ENCODE measurements around the gene TMOD2. TPM values are rescaled to one million over a fixed set of nuclear protein-coding genes. Genes with fewer than 3 reads are reported as not detected.

The TMOD2 gene
- total RNA-seq, 2 experiments from 2014 or later, result 0.44 TPM; not detected in 1

DNA sequence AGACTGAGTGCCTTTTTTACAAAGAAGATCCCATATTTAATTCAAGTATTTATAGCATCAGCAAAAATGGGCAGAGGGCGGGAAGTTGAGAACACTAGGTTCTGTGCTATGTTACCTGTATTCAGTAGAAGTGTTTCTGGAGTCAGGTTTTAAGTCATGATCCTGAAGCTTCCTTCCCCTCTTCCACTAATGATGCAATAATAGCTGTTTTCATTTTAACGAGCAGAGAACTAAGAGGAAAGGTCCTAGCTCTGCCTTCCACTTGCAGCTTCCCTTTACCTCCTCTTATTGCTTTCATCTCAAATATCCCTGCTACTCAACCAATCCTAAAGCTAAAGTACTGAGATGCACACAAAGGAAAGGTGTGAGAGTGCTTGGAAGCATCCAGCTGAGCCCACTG lies 61.2 kb downstream of the TMOD2 start:
- CTCF ChIA-PET (ENCODE audit: unreplicated experiment), result no interaction called here

DNA sequence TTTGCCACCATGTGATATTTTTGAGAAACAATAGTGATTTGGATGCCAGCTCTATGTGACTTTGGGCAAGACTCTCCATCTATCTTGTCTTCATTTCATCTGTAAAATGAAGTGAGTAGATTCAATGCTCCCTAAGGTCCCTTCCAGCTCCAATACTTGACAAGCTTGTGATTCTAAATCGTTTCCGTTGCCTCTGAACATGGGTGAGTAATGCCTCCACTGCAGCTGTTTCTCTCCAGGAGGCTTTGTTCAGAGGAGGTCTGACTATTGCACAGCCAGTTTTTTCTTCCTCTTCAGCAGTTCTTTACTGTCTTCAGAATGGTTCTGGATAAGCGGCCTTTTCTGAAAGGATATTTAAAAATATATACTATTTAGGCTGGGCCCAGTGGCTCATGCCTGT lies 63.2 kb downstream of the TMOD2 start:
- no peak overlapping the region for H3K4me3 ChIP-seq (ENCODE audit: low read depth, low read length, poor library complexity, severe bottlenecking)
- POLR2A ChIA-PET, result no interaction called here
- H4K20me1 ChIP-seq (ENCODE audit: insufficient read depth, low read length), result no peaks in the 10 kb centered on the region
- no peaks in the 10 kb centered on the region for H3K79me2 ChIP-seq (ENCODE audit: insufficient read depth, low read depth, low read length)
- H3K9me3 ChIP-seq (ENCODE audit: low read length), result no peaks in the 10 kb centered on the region
- no peak for TF ChIP-seq EZH2phosphoT487 (IDR thresholded peaks at IDR 0.05; ENCODE audit: borderline replicate concordance, low read depth, low read length)
- TF ChIP-seq, protein P1, sequence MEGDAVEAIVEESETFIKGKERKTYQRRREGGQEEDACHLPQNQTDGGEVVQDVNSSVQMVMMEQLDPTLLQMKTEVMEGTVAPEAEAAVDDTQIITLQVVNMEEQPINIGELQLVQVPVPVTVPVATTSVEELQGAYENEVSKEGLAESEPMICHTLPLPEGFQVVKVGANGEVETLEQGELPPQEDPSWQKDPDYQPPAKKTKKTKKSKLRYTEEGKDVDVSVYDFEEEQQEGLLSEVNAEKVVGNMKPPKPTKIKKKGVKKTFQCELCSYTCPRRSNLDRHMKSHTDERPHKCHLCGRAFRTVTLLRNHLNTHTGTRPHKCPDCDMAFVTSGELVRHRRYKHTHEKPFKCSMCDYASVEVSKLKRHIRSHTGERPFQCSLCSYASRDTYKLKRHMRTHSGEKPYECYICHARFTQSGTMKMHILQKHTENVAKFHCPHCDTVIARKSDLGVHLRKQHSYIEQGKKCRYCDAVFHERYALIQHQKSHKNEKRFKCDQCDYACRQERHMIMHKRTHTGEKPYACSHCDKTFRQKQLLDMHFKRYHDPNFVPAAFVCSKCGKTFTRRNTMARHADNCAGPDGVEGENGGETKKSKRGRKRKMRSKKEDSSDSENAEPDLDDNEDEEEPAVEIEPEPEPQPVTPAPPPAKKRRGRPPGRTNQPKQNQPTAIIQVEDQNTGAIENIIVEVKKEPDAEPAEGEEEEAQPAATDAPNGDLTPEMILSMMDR (conservative IDR thresholded peaks at IDR 0.05; ENCODE audit: low read length), result no peak
- H3K27ac ChIP-seq (ENCODE audit: low read depth, low read length, poor library complexity, severe bottlenecking), result no peak overlapping the region
- H2AFZ ChIP-seq (ENCODE audit: low read length), result no peak overlapping the region
- DNase-seq (ENCODE audit: low spot score), result no peak
- no peaks in the 10 kb centered on the region for H3K9me2 ChIP-seq (ENCODE audit: insufficient read depth, low read length)
- no peaks in the 10 kb centered on the region for H3K36me3 ChIP-seq (ENCODE audit: insufficient read depth, low read length)
- intact Hi-C loops (cut with micrococcal nuclease; ENCODE audit: unreplicated experiment), result no loop called here
- H3K4me2 ChIP-seq (ENCODE audit: low read length), result no peak overlapping the region
- BruUV-seq (replicated peaks), result no TSS peak
- no peaks in the 10 kb centered on the region for H3K4me1 ChIP-seq (ENCODE audit: insufficient read depth, low read length, poor library complexity, severe bottlenecking)
- CTCF ChIA-PET (ENCODE audit: unreplicated experiment), result no interaction called here

More for the DNA sequence above, 61.2 kb downstream of the TMOD2 start:
- H3K4me3 ChIP-seq (ENCODE audit: low read depth, low read length, poor library complexity, severe bottlenecking), result no peak overlapping the region
- H3K79me2 ChIP-seq (ENCODE audit: insufficient read depth, low read depth, low read length), result no peaks in the 10 kb centered on the region
- H3K4me2 ChIP-seq (ENCODE audit: low read length), result no peak overlapping the region
- POLR2A ChIA-PET, result no interaction called here
- no peaks in the 10 kb centered on the region for H3K4me1 ChIP-seq (ENCODE audit: insufficient read depth, low read length, poor library complexity, severe bottlenecking)
- H3K36me3 ChIP-seq (ENCODE audit: insufficient read depth, low read length), result no peaks in the 10 kb centered on the region
- no peak for TF ChIP-seq EZH2phosphoT487 (IDR thresholded peaks at IDR 0.05; ENCODE audit: borderline replicate concordance, low read depth, low read length)
- TF ChIP-seq, protein P1 (conservative IDR thresholded peaks at IDR 0.05; ENCODE audit: low read length), result no peak
- H2AFZ ChIP-seq (ENCODE audit: low read length), result no peak overlapping the region
- no TSS peak for BruUV-seq (replicated peaks)
- H4K20me1 ChIP-seq (ENCODE audit: insufficient read depth, low read length), result no peaks in the 10 kb centered on the region
- no peaks in the 10 kb centered on the region for H3K9me3 ChIP-seq (ENCODE audit: low read length)
- DNase-seq (ENCODE audit: low spot score), result no peak
- no peak overlapping the region for H3K27ac ChIP-seq (ENCODE audit: low read depth, low read length, poor library complexity, severe bottlenecking)
- intact Hi-C loops (cut with micrococcal nuclease; ENCODE audit: unreplicated experiment), result no loop called here
- H3K9me2 ChIP-seq (ENCODE audit: insufficient read depth, low read length), result no peaks in the 10 kb centered on the region

DNA sequence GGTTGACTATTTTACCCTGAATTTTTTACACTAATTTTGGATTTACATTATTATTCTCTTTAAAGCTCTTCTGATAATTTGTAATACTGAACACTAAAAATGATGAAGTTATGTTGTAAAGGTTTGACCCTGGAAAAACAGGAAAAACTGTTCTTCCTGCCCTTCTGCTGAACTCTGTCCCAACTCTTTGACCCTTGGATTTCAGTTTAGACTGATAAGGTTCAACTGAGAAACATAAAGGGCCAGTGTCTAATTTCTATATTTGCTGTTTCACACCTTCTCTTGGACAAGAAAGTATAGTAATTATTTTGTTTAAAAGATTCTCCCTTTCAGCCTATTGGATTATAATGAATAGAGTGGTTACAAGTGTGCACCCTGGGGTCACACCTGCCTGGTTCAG lies 65.2 kb downstream of the TMOD2 start:
- Histone ChIP-seq H3K4me3 (ENCODE audit: low read depth, low read length, poor library complexity, severe bottlenecking) (no peak overlapping the region), H3K79me2 (ENCODE audit: insufficient read depth, low read depth, low read length) (no peaks in the 10 kb centered on the region), H3K4me2 (ENCODE audit: low read length) (no peak overlapping the region), H2AFZ (ENCODE audit: low read length) (no peak overlapping the region), H3K4me1 (ENCODE audit: insufficient read depth, low read length, poor library complexity, severe bottlenecking) (no peaks in the 10 kb centered on the region), H3K36me3 (ENCODE audit: insufficient read depth, low read length) (no peaks in the 10 kb centered on the region), H4K20me1 (ENCODE audit: insufficient read depth, low read length) (no peaks in the 10 kb centered on the region), H3K9me3 (ENCODE audit: low read length) (peaks cover 9% of the 10 kb centered on the region; the same call in 1 of the 2 replicates), H3K9me2 (ENCODE audit: insufficient read depth, low read length) (no peaks in the 10 kb centered on the region), H3K27ac (ENCODE audit: low read depth, low read length, poor library complexity, severe bottlenecking) (no peak overlapping the region)
- ChIA-PET POLR2A (no interaction called here), CTCF (ENCODE audit: unreplicated experiment) (no interaction called here)
- intact Hi-C loops (cut with micrococcal nuclease; ENCODE audit: unreplicated experiment), result no loop called here
- TF ChIP-seq EZH2phosphoT487 (IDR thresholded peaks at IDR 0.05; ENCODE audit: borderline replicate concordance, low read depth, low read length), result no peak
- TF ChIP-seq, protein P1 (conservative IDR thresholded peaks at IDR 0.05; ENCODE audit: low read length), result no peak
- BruUV-seq (replicated peaks), result no TSS peak
- DNase-seq (ENCODE audit: low spot score), result no peak

Measured in OCI-LY7 (cell line).